WTC11 (cell line): Measurements from ENCODE around the gene FCHSD2. TPM values are rescaled to one million over a fixed set of nuclear protein-coding genes. Genes with fewer than 3 reads are reported as not detected.

Source experiments
- ATAC-seq: fragments of 200-7000 bp; cut with Tn5 transposase; 2 replicates; pipeline ENCODE4 v1.10.0; 2021; ENCODE audit warnings: mild to moderate bottlenecking, moderate library complexity
- CTCF ChIA-PET: fragments of 300-600 bp; sonication (Branson Sonifier 250); formaldehyde crosslinking; loops from one replicate; lab custom pipeline; 2021; ENCODE audit warnings: antibody characterized with exemption; lab: Charles Lee
- POLR2A ChIA-PET: fragments of 350-600 bp; sonication (Branson Sonifier 250); formaldehyde crosslinking; loops from one replicate; lab custom pipeline; 2021; ENCODE audit warnings: antibody characterized with exemption; lab: Charles Lee
- DNase-seq: peaks from one replicate; pipeline ENCODE4 v3.0.0; 2021; ENCODE audit warnings: low spot score
- H3K27ac Mint-ChIP-seq: 2 replicates; pipeline ENCODE4 v1.8.0; 2021; ENCODE audit warnings: mixed read lengths
- H3K27me3 Mint-ChIP-seq: 2 replicates; pipeline ENCODE4 v1.8.0; 2021; ENCODE audit warnings: low read depth, mild to moderate bottlenecking, moderate library complexity, mixed read lengths
- H3K36me3 Mint-ChIP-seq: 2 replicates; pipeline ENCODE4 v1.8.0; 2021; ENCODE audit warnings: mixed read lengths
- H3K4me1 Mint-ChIP-seq: 2 replicates; pipeline ENCODE4 v1.8.0; 2022; ENCODE audit warnings: mixed read lengths
- H3K4me3 Mint-ChIP-seq: 2 replicates; pipeline ENCODE4 v1.8.0; 2021; ENCODE audit warnings: mild to moderate bottlenecking, moderate library complexity, mixed read lengths
- H3K9me3 Mint-ChIP-seq: 2 replicates; pipeline ENCODE4 v1.8.0; 2021; ENCODE audit warnings: mixed read lengths
- ARID4B ChIP-seq: sonication (generic); formaldehyde crosslinking; IDR thresholded peaks from 2 replicates; pipeline ENCODE4 v1.8.0; 2023; ENCODE audit warnings: missing genetic modification reagents, mild to moderate bottlenecking, borderline replicate concordance
- ATF1 ChIP-seq: sonication (generic); formaldehyde crosslinking; IDR thresholded peaks from 2 replicates; pipeline ENCODE4 v1.8.1; 2023; ENCODE audit warnings: mild to moderate bottlenecking, moderate library complexity, missing genetic modification reagents
- ERG ChIP-seq: fragments of 250-450 bp; sonication (Bioruptor Pico); IDR thresholded peaks from 2 replicates; pipeline ENCODE4 v1.8.0; 2021; ENCODE audit warnings: mild to moderate bottlenecking
- IRF2 ChIP-seq: sonication (generic); formaldehyde crosslinking; IDR thresholded peaks from 2 replicates; pipeline ENCODE4 v1.8.0; 2022; ENCODE audit warnings: low read depth, missing genetic modification reagents, borderline replicate concordance
- RORB ChIP-seq: fragments of 250-450 bp; sonication (Bioruptor Pico); IDR thresholded peaks from 2 replicates; pipeline ENCODE4 v1.9.0; 2021; ENCODE audit warnings: mild to moderate bottlenecking
- SOX15 ChIP-seq: fragments of 250-450 bp; sonication (Bioruptor Pico); IDR thresholded peaks from 2 replicates; pipeline ENCODE4 v1.9.0; 2021; ENCODE audit warnings: mild to moderate bottlenecking
- SP1 ChIP-seq: sonication (generic); formaldehyde crosslinking; conservative IDR thresholded peaks from 2 replicates; pipeline ENCODE4 v1.8.1; 2022; ENCODE audit warnings: missing genetic modification reagents
- TP53 ChIP-seq: sonication (generic); formaldehyde crosslinking; IDR thresholded peaks from 2 replicates; pipeline ENCODE4 v1.8.1; 2023; ENCODE audit warnings: mild to moderate bottlenecking, missing genetic modification reagents
- ZBTB21 ChIP-seq: sonication (generic); formaldehyde crosslinking; IDR thresholded peaks from 2 replicates; pipeline ENCODE4 v1.8.1; 2023; ENCODE audit warnings: mild to moderate bottlenecking, missing genetic modification reagents, borderline replicate concordance
- ZNF138 ChIP-seq: sonication (generic); formaldehyde crosslinking; conservative IDR thresholded peaks from 2 replicates; pipeline ENCODE4 v1.8.1; 2022; ENCODE audit warnings: mild to moderate bottlenecking, moderate library complexity, missing genetic modification reagents
- total RNA-seq: library from RNA; stranded (reverse); gene quantifications from 3 replicates; pipeline ENCODE4 v1.2.3, GENCODE V29; 2021
- TF ChIP-seq, protein P1 (sequence below): sonication (generic); formaldehyde crosslinking; conservative IDR thresholded peaks from 2 replicates; pipeline ENCODE4 v1.8.1; 2023; ENCODE audit warnings: mild to moderate bottlenecking, low read depth, missing genetic modification reagents, moderate library complexity
- TF ChIP-seq, protein P2 (sequence below): sonication (generic); formaldehyde crosslinking; IDR thresholded peaks from 2 replicates; pipeline ENCODE4 v1.8.1; 2023; ENCODE audit warnings: mild to moderate bottlenecking, missing genetic modification reagents
- TF ChIP-seq, protein P3 (sequence below): fragments of 250-450 bp; sonication (Bioruptor Pico); IDR thresholded peaks from 2 replicates; pipeline ENCODE4 v1.9.0; 2021; ENCODE audit warnings: mild to moderate bottlenecking

The FCHSD2 gene
- total RNA-seq, 1 experiment from 2014 or later, result 10.1 TPM

DNA sequence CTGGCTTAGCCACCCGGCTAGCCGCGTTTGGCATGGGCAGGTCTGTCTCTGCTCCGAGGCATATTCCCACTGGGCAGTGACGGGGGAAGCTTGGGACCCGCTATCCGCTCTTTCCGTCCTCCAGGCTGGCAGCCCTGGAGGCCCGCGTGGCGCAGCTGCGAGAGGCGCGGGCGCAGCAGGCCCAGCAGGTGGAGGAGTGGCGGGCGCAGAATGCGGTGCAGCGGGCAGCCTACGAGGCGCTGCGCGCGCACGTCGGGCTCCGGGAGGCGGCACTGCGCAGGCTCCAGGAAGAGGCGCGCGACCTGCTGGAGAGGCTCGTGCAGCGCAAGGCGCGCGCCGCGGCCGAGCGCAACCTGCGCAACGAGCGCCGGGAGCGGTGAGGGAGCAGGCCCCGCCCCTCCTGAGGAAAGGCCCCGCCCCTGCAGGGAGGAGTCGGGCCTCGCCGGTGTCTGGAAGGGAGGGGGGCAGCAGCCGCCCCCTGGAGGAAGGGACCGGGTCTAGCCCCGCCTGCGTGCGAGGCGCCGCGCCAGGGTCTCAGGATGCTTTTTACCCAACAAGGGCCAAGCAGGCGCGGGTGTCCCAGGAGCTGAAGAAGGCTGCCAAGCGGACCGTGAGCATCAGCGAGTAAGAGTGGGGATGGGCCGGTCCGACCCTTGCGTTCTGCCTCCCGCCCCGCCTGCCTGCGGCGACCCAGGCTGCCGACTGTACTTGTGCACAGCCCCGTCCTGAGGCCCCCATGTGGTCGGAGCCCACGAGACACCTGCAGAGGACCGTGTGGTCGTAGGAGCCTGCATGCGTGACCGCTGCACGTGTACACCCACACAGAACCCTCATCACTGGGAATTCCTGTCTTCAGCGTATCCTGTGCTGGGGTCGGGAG, 320.0 kb downstream of the FCHSD2 start (continued):
- TF ChIP-seq, protein P1, sequence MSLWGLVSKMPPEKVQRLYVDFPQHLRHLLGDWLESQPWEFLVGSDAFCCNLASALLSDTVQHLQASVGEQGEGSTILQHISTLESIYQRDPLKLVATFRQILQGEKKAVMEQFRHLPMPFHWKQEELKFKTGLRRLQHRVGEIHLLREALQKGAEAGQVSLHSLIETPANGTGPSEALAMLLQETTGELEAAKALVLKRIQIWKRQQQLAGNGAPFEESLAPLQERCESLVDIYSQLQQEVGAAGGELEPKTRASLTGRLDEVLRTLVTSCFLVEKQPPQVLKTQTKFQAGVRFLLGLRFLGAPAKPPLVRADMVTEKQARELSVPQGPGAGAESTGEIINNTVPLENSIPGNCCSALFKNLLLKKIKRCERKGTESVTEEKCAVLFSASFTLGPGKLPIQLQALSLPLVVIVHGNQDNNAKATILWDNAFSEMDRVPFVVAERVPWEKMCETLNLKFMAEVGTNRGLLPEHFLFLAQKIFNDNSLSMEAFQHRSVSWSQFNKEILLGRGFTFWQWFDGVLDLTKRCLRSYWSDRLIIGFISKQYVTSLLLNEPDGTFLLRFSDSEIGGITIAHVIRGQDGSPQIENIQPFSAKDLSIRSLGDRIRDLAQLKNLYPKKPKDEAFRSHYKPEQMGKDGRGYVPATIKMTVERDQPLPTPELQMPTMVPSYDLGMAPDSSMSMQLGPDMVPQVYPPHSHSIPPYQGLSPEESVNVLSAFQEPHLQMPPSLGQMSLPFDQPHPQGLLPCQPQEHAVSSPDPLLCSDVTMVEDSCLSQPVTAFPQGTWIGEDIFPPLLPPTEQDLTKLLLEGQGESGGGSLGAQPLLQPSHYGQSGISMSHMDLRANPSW (CRISPR knock-in tag), result no peak
- TF ChIP-seq ZNF138 (CRISPR knock-in tag), result no peak
- TF ChIP-seq, protein P2, sequence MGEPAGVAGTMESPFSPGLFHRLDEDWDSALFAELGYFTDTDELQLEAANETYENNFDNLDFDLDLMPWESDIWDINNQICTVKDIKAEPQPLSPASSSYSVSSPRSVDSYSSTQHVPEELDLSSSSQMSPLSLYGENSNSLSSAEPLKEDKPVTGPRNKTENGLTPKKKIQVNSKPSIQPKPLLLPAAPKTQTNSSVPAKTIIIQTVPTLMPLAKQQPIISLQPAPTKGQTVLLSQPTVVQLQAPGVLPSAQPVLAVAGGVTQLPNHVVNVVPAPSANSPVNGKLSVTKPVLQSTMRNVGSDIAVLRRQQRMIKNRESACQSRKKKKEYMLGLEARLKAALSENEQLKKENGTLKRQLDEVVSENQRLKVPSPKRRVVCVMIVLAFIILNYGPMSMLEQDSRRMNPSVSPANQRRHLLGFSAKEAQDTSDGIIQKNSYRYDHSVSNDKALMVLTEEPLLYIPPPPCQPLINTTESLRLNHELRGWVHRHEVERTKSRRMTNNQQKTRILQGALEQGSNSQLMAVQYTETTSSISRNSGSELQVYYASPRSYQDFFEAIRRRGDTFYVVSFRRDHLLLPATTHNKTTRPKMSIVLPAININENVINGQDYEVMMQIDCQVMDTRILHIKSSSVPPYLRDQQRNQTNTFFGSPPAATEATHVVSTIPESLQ (CRISPR knock-in tag), result no peak
- TF ChIP-seq, protein P3, sequence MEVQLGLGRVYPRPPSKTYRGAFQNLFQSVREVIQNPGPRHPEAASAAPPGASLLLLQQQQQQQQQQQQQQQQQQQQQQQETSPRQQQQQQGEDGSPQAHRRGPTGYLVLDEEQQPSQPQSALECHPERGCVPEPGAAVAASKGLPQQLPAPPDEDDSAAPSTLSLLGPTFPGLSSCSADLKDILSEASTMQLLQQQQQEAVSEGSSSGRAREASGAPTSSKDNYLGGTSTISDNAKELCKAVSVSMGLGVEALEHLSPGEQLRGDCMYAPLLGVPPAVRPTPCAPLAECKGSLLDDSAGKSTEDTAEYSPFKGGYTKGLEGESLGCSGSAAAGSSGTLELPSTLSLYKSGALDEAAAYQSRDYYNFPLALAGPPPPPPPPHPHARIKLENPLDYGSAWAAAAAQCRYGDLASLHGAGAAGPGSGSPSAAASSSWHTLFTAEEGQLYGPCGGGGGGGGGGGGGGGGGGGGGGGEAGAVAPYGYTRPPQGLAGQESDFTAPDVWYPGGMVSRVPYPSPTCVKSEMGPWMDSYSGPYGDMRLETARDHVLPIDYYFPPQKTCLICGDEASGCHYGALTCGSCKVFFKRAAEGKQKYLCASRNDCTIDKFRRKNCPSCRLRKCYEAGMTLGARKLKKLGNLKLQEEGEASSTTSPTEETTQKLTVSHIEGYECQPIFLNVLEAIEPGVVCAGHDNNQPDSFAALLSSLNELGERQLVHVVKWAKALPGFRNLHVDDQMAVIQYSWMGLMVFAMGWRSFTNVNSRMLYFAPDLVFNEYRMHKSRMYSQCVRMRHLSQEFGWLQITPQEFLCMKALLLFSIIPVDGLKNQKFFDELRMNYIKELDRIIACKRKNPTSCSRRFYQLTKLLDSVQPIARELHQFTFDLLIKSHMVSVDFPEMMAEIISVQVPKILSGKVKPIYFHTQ, result no peak
- TF ChIP-seq RORB (CRISPR knock-in tag), result no peak
- TF ChIP-seq IRF2 (CRISPR knock-in tag), result no peak
- peak; percentile 70; the same call in 1 of the 2 replicates for TF ChIP-seq TP53
- no peak for TF ChIP-seq ATF1 (CRISPR knock-in tag)
- TF ChIP-seq ARID4B (CRISPR knock-in tag), result no peak
- peak; percentile 45; the same call in 1 of the 2 replicates for TF ChIP-seq ZBTB21 (CRISPR knock-in tag)
- no peak for TF ChIP-seq SOX15
- TF ChIP-seq, all 79 proteins: peak for 23

DNA sequence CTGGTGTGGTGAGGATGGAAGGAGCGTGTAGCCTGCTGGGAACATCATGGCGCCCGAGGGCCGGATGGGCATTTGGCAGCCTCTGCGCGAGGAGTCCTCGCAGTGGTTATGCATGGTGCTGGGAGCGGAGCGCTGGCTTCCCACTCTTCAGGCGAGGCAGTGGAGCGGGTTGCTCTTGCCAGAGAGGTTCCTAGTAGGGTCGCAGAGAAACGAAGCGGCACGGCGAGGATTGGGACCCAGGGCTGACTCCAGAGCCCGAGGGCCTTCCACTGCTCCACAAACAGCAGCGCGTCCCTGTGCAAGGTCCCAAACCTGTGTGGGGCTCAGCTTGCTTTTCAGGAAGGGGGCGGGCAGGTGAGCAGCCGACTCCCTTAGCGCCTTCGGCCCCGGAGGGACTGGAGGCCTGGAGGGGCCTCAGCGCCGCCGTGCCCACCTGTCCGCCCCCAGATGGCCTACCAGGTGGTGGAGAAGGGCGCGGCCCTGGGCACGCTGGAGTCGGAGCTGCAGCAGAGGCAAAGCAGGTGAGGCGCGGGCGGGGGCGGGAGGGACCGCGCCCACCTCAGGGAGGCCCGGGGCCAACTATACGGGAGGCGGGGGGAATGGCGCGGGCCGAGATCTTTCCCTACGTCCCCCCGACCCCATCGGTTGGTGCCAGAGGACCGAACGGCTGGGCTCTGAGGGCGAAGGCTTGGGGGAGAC, 320.7 kb downstream of the FCHSD2 start:
- ATAC-seq (peak; percentile 13), DNase-seq (no peak)
- ChIA-PET CTCF (interaction anchor here (1.0 to 3.1 kb wide), 9 partner anchors 8 to 486 kb away, joined by 3 to 22 read pairs (median 6); partner anchors contain the start of genes FCHSD2 and STARD10), POLR2A (no interaction called here)
- peaks cover 17% of the 10 kb centered on the region for H3K4me1 Mint-ChIP-seq
- peaks cover 36% of the 10 kb centered on the region for H3K27me3 Mint-ChIP-seq
- peak overlapping the region; percentile 58 for H3K4me3 Mint-ChIP-seq
- no peaks in the 10 kb centered on the region for H3K9me3 Mint-ChIP-seq
- TF ChIP-seq SP1 (CRISPR knock-in tag) (no peak), ARID4B (CRISPR knock-in tag) (no peak), ERG (no peak)
- H3K36me3 Mint-ChIP-seq, result no peaks in the 10 kb centered on the region; the same call in 1 of the 2 replicates
- H3K27ac Mint-ChIP-seq, result no peak overlapping the region
